SK-N-SH (cell line): Measurements from ENCODE around the gene SLAIN2.

Experiments used
- EP300 ChIP-seq, 2 experiments: IDR thresholded peaks; 2 replicates each; pipeline versions ENCODE4 v1.4.0 to v1.6.1; 2012; ENCODE audit warnings: borderline replicate concordance in 1 of 2, low read depth in 1 of 2, low read length in 1 of 2
- GABPA ChIP-seq: IDR thresholded peaks from 2 replicates; pipeline ENCODE4 v1.4.0; 2012; ENCODE audit warnings: low read depth, mild to moderate bottlenecking
- POLR2AphosphoS5 ChIP-seq: IDR thresholded peaks from 2 replicates; pipeline ENCODE4 v1.6.1; 2012; ENCODE audit warnings: low read depth, low read length
- TAF1 ChIP-seq: IDR thresholded peaks from 2 replicates; pipeline ENCODE4 v1.6.1; 2012; ENCODE audit warnings: low read depth, mild to moderate bottlenecking, low read length, moderate library complexity, borderline replicate concordance
- TF ChIP-seq, protein P1 (sequence below): fragments of 200-600 bp; sonication (generic); IDR thresholded peaks from 2 replicates; pipeline ENCODE4 v1.6.1; 2017; ENCODE audit warnings: antibody characterized with exemption, mild to moderate bottlenecking, moderate library complexity
- TF ChIP-seq, protein P2 (sequence below): IDR thresholded peaks from 2 replicates; pipeline ENCODE4 v1.4.0; 2012; ENCODE audit warnings: low read depth, borderline replicate concordance

DNA sequence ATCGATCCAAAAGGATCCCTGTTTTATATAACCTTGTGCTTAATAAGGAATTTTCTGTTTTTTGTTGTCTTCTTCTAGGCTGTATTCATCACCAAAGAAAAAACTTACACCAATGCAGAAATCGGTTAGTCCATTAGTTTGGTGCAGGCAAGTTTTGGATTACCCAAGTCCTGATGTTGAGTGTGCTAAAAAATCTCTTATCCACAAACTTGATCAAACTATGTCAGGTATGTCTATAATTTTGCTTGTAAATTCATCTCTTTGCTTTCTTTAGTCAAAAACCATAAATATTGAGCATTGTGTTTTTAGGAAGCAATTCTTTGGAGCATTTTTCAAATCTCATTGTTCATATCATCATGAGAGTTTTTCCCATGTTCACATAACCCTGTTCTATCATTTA, 28.4 kb downstream of the SLAIN2 start:
- TF ChIP-seq, protein P1, sequence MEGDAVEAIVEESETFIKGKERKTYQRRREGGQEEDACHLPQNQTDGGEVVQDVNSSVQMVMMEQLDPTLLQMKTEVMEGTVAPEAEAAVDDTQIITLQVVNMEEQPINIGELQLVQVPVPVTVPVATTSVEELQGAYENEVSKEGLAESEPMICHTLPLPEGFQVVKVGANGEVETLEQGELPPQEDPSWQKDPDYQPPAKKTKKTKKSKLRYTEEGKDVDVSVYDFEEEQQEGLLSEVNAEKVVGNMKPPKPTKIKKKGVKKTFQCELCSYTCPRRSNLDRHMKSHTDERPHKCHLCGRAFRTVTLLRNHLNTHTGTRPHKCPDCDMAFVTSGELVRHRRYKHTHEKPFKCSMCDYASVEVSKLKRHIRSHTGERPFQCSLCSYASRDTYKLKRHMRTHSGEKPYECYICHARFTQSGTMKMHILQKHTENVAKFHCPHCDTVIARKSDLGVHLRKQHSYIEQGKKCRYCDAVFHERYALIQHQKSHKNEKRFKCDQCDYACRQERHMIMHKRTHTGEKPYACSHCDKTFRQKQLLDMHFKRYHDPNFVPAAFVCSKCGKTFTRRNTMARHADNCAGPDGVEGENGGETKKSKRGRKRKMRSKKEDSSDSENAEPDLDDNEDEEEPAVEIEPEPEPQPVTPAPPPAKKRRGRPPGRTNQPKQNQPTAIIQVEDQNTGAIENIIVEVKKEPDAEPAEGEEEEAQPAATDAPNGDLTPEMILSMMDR = no peak
- no peak for TF ChIP-seq EP300 (IDR thresholded peaks at IDR 0.05; ENCODE audit: borderline replicate concordance in 1 of 2, low read depth in 1 of 2, low read length in 1 of 2)
- no peak for TF ChIP-seq TAF1
- no peak for TF ChIP-seq GABPA
- no peak for TF ChIP-seq POLR2AphosphoS5
- TF ChIP-seq, protein P2, sequence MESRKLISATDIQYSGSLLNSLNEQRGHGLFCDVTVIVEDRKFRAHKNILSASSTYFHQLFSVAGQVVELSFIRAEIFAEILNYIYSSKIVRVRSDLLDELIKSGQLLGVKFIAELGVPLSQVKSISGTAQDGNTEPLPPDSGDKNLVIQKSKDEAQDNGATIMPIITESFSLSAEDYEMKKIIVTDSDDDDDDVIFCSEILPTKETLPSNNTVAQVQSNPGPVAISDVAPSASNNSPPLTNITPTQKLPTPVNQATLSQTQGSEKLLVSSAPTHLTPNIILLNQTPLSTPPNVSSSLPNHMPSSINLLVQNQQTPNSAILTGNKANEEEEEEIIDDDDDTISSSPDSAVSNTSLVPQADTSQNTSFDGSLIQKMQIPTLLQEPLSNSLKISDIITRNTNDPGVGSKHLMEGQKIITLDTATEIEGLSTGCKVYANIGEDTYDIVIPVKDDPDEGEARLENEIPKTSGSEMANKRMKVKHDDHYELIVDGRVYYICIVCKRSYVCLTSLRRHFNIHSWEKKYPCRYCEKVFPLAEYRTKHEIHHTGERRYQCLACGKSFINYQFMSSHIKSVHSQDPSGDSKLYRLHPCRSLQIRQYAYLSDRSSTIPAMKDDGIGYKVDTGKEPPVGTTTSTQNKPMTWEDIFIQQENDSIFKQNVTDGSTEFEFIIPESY = no peak
